Measurements from ENCODE around the gene WSCD2.

GRCh38 chr12:108119126-108119973, 9.7 kb upstream of the WSCD2 start:
- no peak for TF ChIP-seq CTCF (IDR thresholded peaks at IDR 0.05)
- no peak for TF ChIP-seq POLR2A (IDR thresholded peaks at IDR 0.05)

Data from body of pancreas (tissue), 4 donors.